Neural progenitor cell (in vitro differentiated cells): ENCODE results near the gene FBXW11. TPM values are rescaled to one million over a fixed set of nuclear protein-coding genes. Genes with fewer than 3 reads are reported as not detected.
A peak's percentile ranks its signal among the peaks of the same experiment; 100 is the strongest.

Experiments used
- DNase-seq: peaks from one replicate; pipeline ENCODE4 v3.0.0-alpha.2; 2016; ENCODE audit warnings: low spot score
- H2AFZ ChIP-seq: fragments of 200-600 bp; sonication (generic); replicated peaks from 2 replicates; pipeline ENCODE4 v1.6.1; 2016; ENCODE audit warnings: antibody characterized with exemption
- H3F3A ChIP-seq: fragments of 200-600 bp; sonication (generic); 2 replicates; pipeline ENCODE4 v1.6.1; 2016; ENCODE audit warnings: antibody characterized with exemption, low read depth
- H3K27ac ChIP-seq: fragments of 200-600 bp; sonication (generic); 2 replicates; pipeline ENCODE4 v1.5.1; 2016; ENCODE audit warnings: mild to moderate bottlenecking
- H3K27me3 ChIP-seq: fragments of 200-600 bp; sonication (generic); 2 replicates; pipeline ENCODE4 v1.6.1; 2016; ENCODE audit warnings: mild to moderate bottlenecking, moderate library complexity
- H3K36me3 ChIP-seq: fragments of 200-600 bp; sonication (generic); 2 replicates; pipeline ENCODE4 v1.5.1; 2016
- H3K4me1 ChIP-seq: fragments of 200-600 bp; sonication (generic); 2 replicates; pipeline ENCODE4 v1.6.1; 2016; ENCODE audit warnings: mixed run types
- H3K4me2 ChIP-seq: fragments of 200-600 bp; sonication (generic); 2 replicates; pipeline ENCODE4 v1.6.1; 2016
- H3K4me3 ChIP-seq: fragments of 200-600 bp; sonication (generic); 2 replicates; pipeline ENCODE4 v1.5.1; 2016
- H3K79me2 ChIP-seq: fragments of 200-600 bp; sonication (generic); 2 replicates; pipeline ENCODE4 v1.6.1; 2016; ENCODE audit warnings: low read depth
- H3K9ac ChIP-seq: fragments of 200-600 bp; sonication (generic); 2 replicates; pipeline ENCODE4 v1.6.1; 2016
- H3K9me3 ChIP-seq: fragments of 200-600 bp; sonication (generic); 2 replicates; pipeline ENCODE4 v1.5.1; 2016; ENCODE audit warnings: low read depth
- H4K20me1 ChIP-seq: fragments of 200-600 bp; sonication (generic); 2 replicates; pipeline ENCODE4 v1.6.1; 2016; ENCODE audit warnings: low read depth
- H3K27ac Mint-ChIP-seq: 3 replicates; pipeline ENCODE4 v1.8.0; 2021; ENCODE audit warnings: mixed read lengths
- H3K27me3 Mint-ChIP-seq: 2 replicates; pipeline ENCODE4 v1.8.0; 2022; ENCODE audit warnings: low read depth, mild to moderate bottlenecking, inconsistent platforms, moderate library complexity, mixed read lengths; ENCODE audit not compliant: insufficient read depth
- H3K36me3 Mint-ChIP-seq: 3 replicates; pipeline ENCODE4 v1.8.0; 2021; ENCODE audit warnings: mixed read lengths
- H3K4me1 Mint-ChIP-seq: 3 replicates; pipeline ENCODE4 v1.8.0; 2021; ENCODE audit warnings: mixed read lengths
- H3K4me3 Mint-ChIP-seq: 3 replicates; pipeline ENCODE4 v1.8.0; 2021; ENCODE audit warnings: mild to moderate bottlenecking, moderate library complexity, mixed read lengths
- H3K9me3 Mint-ChIP-seq: 3 replicates; pipeline ENCODE4 v1.8.0; 2020; ENCODE audit warnings: mixed read lengths
- EZH2 ChIP-seq: fragments of 200-600 bp; sonication (generic); IDR thresholded peaks from 2 replicates; pipeline ENCODE4 v1.6.1; 2017; ENCODE audit warnings: antibody characterized with exemption, mild to moderate bottlenecking, moderate library complexity
- EZH2phosphoT487 ChIP-seq: fragments of 200-600 bp; sonication (generic); IDR thresholded peaks from 2 replicates; pipeline ENCODE4 v1.6.1; 2017; ENCODE audit warnings: antibody characterized with exemption
- total RNA-seq: library from RNA; depleted of rRNA; stranded (reverse); fragments of >200 nt; gene quantifications from 2 replicates; pipeline ENCODE4 v1.2.3, GENCODE V29; 2015; ENCODE audit warnings: low replicate concordance
- TF ChIP-seq, protein P1 (sequence below): fragments of 200-600 bp; sonication (generic); IDR thresholded peaks from 2 replicates; pipeline ENCODE4 v1.5.1; 2017; ENCODE audit warnings: antibody characterized with exemption, mild to moderate bottlenecking

FBXW11 gene
- total RNA-seq, 1 donor from 2014 or later = 79.1 TPM

DNA sequence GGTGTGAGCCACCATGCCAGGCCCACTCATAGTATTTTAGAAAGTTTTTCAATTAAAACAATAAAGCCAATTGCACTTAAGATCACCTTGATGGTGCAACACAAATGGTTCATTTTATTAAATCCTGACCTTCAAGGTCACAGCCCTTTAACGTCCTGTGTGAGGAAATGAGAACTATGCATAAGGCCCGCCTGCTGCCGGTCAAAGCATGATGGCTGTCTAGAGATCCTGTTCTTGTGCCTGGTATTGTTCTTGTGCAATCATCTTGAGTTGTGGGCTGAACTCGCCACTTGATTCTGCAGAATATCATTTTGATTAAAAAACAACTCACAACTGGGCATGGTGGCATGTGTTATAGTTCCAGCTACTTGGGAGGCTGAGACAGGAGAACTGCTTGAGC, 43.6 kb upstream of the FBXW11 start:
- Histone ChIP-seq H3K4me2 (no peak overlapping the region), H3K9me3 (no peaks in the 10 kb centered on the region)

DNA sequence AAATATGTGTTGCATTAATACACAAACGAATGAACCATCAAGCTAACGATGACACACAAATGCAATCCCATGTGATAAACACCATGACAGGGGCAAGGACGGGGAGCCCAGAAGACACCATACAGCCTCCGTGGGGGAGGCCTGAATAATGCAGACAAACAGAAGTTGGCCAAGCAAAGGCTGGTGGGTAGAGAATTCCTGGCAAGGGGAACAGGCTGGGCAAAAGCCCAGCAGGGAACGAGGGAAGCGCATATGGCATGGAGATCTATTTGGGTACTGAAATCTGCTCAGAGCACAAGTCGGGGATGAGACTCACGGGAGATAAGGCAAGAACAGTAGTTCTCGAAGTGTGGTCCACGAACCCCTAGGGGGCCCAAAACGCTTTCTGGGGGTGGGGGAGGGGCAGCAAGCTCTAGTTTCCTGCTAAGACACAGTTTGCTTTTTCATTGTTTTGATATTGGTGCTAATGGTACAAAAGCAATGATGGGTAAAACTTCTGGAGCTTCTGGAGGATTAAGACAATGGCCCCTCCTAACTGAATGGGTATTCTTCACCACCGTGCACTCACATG, 42.9 kb upstream of the FBXW11 start:
- no peaks in the 10 kb centered on the region for H3F3A ChIP-seq
- no peaks in the 10 kb centered on the region for H4K20me1 ChIP-seq
- Mint-ChIP-seq H3K27ac (peak overlapping the region; percentile 8), H3K9me3 (no peaks in the 10 kb centered on the region), H3K27me3 (peaks cover 2% of the 10 kb centered on the region), H3K4me1 (peaks cover 22% of the 10 kb centered on the region), H3K36me3 (peaks cover 21% of the 10 kb centered on the region), H3K4me3 (no peak overlapping the region)
- H3K27me3 ChIP-seq = no peaks in the 10 kb centered on the region
- no peak overlapping the region for H3K4me3 ChIP-seq
- H3K9ac ChIP-seq = no peak overlapping the region
- H3K4me1 ChIP-seq = no peaks in the 10 kb centered on the region
- TF ChIP-seq, protein P1, sequence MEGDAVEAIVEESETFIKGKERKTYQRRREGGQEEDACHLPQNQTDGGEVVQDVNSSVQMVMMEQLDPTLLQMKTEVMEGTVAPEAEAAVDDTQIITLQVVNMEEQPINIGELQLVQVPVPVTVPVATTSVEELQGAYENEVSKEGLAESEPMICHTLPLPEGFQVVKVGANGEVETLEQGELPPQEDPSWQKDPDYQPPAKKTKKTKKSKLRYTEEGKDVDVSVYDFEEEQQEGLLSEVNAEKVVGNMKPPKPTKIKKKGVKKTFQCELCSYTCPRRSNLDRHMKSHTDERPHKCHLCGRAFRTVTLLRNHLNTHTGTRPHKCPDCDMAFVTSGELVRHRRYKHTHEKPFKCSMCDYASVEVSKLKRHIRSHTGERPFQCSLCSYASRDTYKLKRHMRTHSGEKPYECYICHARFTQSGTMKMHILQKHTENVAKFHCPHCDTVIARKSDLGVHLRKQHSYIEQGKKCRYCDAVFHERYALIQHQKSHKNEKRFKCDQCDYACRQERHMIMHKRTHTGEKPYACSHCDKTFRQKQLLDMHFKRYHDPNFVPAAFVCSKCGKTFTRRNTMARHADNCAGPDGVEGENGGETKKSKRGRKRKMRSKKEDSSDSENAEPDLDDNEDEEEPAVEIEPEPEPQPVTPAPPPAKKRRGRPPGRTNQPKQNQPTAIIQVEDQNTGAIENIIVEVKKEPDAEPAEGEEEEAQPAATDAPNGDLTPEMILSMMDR = peak; percentile 5
- no peak for TF ChIP-seq EZH2phosphoT487
- no peak overlapping the region for H3K27ac ChIP-seq
- no peak for DNase-seq
- H3K9me3 ChIP-seq = no peaks in the 10 kb centered on the region
- no peak overlapping the region for H2AFZ ChIP-seq
- no peak overlapping the region for H3K4me2 ChIP-seq
- no peaks in the 10 kb centered on the region for H3K79me2 ChIP-seq
- H3K36me3 ChIP-seq = no peaks in the 10 kb centered on the region

More for the DNA sequence above, 43.6 kb upstream of the FBXW11 start:
- Histone ChIP-seq H3F3A (no peaks in the 10 kb centered on the region), H3K9ac (no peak overlapping the region), H2AFZ (no peak overlapping the region), H3K27me3 (no peaks in the 10 kb centered on the region), H3K36me3 (no peaks in the 10 kb centered on the region), H3K27ac (no peak overlapping the region), H3K4me3 (no peak overlapping the region), H4K20me1 (no peaks in the 10 kb centered on the region), H3K4me1 (no peaks in the 10 kb centered on the region), H3K79me2 (no peaks in the 10 kb centered on the region)
- Mint-ChIP-seq H3K4me1 (peaks cover 22% of the 10 kb centered on the region), H3K4me3 (no peak overlapping the region), H3K27me3 (peaks cover 4% of the 10 kb centered on the region), H3K36me3 (peaks cover 21% of the 10 kb centered on the region), H3K27ac (peak overlapping the region; percentile 25), H3K9me3 (no peaks in the 10 kb centered on the region)
- TF ChIP-seq EZH2 (no peak), EZH2phosphoT487 (no peak)
- TF ChIP-seq, protein P1 = no peak
- no peak for DNase-seq

DNA sequence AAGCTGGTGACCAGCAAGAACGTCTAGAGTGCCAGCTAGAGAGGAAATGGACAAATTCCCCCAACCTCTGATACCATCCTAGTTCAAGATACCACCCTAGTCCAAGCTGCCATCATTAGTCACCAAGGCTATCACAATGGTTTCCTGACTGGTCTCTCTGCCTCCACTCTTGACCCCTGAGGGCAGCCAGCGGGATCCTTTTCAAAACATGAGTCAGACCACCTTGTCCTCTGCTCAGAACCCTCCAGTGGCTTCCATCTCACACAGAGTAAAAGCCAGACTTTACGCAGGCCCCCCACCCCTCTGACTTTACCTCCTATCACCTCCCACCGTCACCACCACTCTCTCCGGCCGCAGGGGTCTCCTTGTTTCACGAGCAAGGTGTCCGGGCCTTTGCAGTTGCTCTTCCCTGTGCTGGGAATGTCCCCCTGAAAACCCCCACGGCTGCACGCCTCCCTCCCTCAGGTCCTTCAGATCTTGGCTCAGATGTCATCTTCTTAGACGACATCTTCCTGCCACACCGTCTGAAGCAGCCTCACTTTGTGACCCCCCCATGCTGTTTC, 42.2 kb upstream of the FBXW11 start:
- Mint-ChIP-seq H3K27me3 (peaks cover 2% of the 10 kb centered on the region), H3K36me3 (peaks cover 20% of the 10 kb centered on the region), H3K4me3 (no peak overlapping the region), H3K27ac (peak overlapping the region; percentile 8), H3K4me1 (peaks cover 22% of the 10 kb centered on the region), H3K9me3 (no peaks in the 10 kb centered on the region)
- H4K20me1 ChIP-seq = no peaks in the 10 kb centered on the region
- TF ChIP-seq EZH2 = no peak
- TF ChIP-seq, protein P1 = no peak
- TF ChIP-seq EZH2phosphoT487 = no peak
- DNase-seq = no peak
- no peak overlapping the region for H3K4me3 ChIP-seq
- no peaks in the 10 kb centered on the region for H3K9me3 ChIP-seq
- no peak overlapping the region for H2AFZ ChIP-seq
- H3K27ac ChIP-seq = no peak overlapping the region
- H3K79me2 ChIP-seq = no peaks in the 10 kb centered on the region
- no peak overlapping the region for H3K4me2 ChIP-seq
- no peaks in the 10 kb centered on the region for H3F3A ChIP-seq
- H3K27me3 ChIP-seq = no peaks in the 10 kb centered on the region
- H3K36me3 ChIP-seq = no peaks in the 10 kb centered on the region
- no peaks in the 10 kb centered on the region for H3K4me1 ChIP-seq
- no peak overlapping the region for H3K9ac ChIP-seq
